ENCODE measurements around the gene RALGPS2.

DNA sequence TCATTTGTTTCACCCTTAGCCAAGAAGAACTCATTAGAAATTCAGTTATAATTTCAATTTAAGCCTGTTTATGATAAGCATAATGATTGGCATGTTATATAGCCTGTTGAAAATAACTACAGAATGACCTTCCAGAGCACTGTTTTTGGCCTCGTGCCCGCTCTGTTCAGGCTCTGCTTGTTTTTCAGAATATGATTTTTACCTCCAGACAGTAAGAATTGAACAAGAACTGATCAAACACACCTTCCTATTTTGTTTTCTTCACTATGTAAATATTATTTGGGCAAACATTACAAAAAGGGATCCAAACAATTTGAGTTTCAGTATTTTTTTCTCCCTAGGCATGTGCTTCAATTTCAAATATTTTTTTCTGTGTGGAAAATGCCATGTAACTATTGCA lies 193.9 kb downstream of the RALGPS2 start:
- no peak for TF ChIP-seq BRCA1 (CRISPR knock-in tag; IDR thresholded peaks at IDR 0.05)
- TF ChIP-seq POLR2AphosphoS5 (IDR thresholded peaks at IDR 0.05; ENCODE audit: low read depth, low read length), result no peak
- no peak for TF ChIP-seq GTF2F1 (IDR thresholded peaks at IDR 0.05; ENCODE audit: low read length)
- no peak for TF ChIP-seq NFE2L2 (IDR thresholded peaks at IDR 0.05; ENCODE audit: low read length)
- no peak for TF ChIP-seq ZBTB49 (CRISPR knock-in tag; IDR thresholded peaks at IDR 0.05; ENCODE audit: borderline replicate concordance)
- no peak for TF ChIP-seq JUN (CRISPR knock-in tag; IDR thresholded peaks at IDR 0.05)
- TF ChIP-seq RELA (CRISPR knock-in tag; IDR thresholded peaks at IDR 0.05), result no peak
- no peak for TF ChIP-seq MAFK (conservative IDR thresholded peaks at IDR 0.05 in 1 of 2, IDR thresholded peaks at IDR 0.05 in 1 of 2; ENCODE audit: low read length in 2 of 2)
- TF ChIP-seq, protein P1, sequence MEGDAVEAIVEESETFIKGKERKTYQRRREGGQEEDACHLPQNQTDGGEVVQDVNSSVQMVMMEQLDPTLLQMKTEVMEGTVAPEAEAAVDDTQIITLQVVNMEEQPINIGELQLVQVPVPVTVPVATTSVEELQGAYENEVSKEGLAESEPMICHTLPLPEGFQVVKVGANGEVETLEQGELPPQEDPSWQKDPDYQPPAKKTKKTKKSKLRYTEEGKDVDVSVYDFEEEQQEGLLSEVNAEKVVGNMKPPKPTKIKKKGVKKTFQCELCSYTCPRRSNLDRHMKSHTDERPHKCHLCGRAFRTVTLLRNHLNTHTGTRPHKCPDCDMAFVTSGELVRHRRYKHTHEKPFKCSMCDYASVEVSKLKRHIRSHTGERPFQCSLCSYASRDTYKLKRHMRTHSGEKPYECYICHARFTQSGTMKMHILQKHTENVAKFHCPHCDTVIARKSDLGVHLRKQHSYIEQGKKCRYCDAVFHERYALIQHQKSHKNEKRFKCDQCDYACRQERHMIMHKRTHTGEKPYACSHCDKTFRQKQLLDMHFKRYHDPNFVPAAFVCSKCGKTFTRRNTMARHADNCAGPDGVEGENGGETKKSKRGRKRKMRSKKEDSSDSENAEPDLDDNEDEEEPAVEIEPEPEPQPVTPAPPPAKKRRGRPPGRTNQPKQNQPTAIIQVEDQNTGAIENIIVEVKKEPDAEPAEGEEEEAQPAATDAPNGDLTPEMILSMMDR (CRISPR knock-in tag; IDR thresholded peaks at IDR 0.05), result no peak
- TF ChIP-seq, protein P2, sequence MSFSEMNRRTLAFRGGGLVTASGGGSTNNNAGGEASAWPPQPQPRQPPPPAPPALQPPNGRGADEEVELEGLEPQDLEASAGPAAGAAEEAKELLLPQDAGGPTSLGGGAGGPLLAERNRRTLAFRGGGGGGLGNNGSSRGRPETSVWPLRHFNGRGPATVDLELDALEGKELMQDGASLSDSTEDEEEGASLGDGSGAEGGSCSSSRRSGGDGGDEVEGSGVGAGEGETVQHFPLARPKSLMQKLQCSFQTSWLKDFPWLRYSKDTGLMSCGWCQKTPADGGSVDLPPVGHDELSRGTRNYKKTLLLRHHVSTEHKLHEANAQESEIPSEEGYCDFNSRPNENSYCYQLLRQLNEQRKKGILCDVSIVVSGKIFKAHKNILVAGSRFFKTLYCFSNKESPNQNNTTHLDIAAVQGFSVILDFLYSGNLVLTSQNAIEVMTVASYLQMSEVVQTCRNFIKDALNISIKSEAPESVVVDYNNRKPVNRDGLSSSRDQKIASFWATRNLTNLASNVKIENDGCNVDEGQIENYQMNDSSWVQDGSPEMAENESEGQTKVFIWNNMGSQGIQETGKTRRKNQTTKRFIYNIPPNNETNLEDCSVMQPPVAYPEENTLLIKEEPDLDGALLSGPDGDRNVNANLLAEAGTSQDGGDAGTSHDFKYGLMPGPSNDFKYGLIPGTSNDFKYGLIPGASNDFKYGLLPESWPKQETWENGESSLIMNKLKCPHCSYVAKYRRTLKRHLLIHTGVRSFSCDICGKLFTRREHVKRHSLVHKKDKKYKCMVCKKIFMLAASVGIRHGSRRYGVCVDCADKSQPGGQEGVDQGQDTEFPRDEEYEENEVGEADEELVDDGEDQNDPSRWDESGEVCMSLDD (CRISPR knock-in tag; IDR thresholded peaks at IDR 0.05; ENCODE audit: borderline replicate concordance), result no peak
- no peak for TF ChIP-seq HDAC2 (CRISPR knock-in tag; IDR thresholded peaks at IDR 0.05)
- TF ChIP-seq MTF1 (CRISPR knock-in tag; IDR thresholded peaks at IDR 0.05), result no peak

Measured in HepG2 (cell line).